GM21529 (cell line): ENCODE measurements around the gene WNT4.

ENCODE experiments used
- ATAC-seq: cut with Tn5 transposase; IDR thresholded peaks from one replicate; pipeline ENCODE4 v1.9.1; 2021; ENCODE audit not compliant: unreplicated experiment

The WNT4 gene

DNA sequence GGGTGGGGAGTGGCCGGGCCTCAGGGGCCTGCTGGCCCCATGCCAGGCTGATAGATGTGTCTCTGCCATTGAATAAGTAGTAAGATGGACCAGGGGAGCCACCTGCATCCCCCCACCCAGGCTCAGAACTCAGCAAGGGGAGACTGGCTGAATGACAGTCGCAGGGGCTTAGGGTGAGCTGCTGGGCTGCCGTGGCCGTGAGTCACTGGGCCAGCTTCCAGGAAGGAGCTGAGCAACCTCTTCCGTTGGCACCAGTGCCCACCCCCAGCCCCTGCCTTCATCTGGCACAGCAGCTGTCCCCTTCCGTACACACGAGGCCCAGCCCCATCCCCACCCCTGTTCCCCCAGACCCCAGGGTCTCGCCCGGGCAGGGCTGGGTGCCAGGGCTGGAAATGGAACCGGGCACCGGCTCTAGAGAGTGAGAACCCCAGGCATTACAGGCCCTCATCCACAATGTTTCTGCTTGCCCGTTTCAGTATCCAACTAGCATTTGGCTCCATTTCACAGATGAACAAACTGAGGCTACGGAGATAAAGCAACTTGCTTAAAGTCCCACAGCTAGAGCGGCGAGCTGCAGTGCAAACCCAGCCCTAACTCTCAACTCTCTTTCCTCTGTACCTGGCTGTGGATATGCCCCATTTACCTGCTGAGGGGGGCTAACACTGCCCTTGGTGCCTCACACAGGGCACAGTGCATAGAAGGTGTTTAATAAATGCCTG lies 10.2 kb downstream of the WNT4 start:
- no peak for ATAC-seq

DNA sequence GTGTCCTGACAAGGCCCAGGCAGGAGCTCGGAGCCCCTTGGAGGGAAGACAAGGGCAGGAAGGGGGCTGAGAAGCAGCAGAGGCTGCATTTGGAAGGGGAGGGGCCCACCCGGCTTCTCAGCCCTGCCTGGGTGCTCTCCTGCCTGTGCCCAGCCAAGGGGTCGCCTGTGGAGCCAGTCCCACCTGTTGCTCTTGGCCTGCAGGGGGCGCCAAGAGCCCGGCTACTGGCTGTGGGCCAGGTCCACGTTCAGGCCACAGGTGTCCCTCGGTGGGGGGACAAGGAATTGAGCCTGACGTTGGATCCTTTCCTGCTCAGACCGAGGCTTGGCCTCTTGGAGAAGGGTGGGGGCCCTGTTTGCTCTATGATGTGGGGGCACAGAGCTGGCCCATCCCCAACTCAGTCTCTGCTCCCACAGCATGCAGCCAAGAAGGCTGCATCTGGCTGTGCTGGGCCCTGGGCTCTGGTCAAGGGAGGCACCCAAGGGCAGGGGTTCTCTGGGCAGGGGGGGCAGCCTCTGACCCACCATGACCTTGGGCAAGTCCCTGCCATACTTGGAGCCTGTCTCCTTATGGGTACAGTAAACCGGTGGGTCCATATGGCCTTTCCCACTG lies 10.9 kb downstream of the WNT4 start:
- ATAC-seq, result no peak

DNA sequence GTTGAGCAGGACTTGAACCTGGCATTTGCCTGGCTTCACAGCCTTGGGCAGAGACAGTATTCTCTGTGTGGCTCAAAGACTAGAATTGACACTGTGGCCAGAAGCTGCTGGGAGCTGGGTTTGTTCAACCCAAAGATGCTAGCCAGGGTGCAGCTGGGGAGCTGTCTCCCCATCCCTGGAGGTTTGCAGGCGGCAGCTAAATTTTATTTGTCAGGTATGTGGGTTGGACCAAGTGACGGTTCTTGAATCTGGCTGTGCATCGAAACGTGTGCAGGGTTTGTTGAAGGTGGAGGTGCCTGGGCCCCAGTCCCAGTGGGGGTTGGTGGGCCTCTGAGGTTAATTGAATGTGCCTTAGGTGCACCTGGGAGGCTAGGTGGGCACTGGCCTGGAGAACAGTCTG lies 11.8 kb downstream of the WNT4 start:
- no peak for ATAC-seq

DNA sequence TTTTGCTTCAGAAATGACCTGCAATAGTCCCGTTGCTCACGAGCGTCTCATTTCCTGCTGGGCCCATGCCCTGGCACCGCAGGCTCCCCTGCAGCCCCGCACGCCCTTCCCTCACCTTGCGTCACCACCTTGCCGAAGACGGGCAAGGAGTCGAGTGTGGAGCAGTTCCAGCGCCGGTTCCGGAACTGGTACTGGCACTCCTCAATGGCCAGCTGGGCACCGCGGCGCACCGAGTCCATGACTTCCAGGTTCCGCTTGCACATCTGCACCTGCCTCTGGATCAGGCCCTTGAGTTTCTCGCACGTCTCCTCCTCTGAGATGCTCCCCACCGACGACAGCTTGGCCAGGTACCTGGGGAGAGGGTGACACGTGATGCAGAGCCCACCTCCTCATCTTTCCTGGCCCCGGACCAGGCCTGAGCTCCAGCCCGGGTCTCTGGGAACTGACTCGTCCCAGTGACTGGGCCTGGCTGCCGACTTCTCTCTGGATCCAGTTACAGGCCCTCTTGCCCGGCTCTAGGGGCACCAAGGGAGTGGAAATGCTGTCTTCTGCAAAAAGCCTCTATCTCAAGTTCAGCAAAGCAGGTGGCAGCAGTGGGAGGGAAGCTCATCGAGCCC lies 13.3 kb downstream of the WNT4 start:
- no peak for ATAC-seq

DNA sequence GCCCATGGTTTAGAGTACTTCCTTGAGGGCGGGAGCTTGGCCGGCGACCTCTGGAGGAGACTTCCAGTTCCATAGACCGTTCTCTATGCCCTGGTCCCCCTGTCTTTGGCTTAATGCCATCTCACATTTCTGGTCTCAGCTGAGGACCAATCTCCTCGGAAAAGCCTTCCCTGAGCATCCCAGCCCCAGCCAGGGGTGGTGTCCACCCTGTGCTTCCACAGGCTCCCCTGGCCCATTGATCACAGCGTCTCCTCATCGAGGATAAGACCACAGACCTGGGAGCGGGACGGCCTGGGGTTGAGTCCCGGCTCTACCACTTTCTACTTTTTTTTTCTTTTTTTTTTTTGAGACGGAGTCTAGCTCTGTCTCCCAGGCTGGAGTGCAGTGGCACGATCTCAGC lies 14.5 kb downstream of the WNT4 start:
- no peak for ATAC-seq

DNA sequence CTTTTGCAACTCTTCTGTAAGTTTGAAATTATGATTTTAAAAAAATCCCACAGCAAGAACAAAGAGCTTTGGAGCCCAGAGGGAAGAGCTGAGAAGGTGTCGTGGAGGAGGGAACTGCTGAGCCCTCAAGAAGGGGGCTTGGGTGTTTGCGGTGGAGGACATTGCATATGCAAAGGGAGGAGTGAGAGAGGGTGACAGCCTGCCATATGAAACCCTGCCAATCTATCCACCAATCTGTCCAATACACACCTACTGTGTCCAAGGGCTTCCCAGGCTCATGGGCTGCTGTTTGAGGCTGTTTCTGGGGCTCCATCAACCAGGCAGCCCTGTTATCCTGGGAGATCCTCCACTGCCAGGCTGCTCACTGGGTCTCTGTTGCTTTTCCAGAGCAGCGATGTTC lies 15.2 kb downstream of the WNT4 start:
- ATAC-seq, result no peak

DNA sequence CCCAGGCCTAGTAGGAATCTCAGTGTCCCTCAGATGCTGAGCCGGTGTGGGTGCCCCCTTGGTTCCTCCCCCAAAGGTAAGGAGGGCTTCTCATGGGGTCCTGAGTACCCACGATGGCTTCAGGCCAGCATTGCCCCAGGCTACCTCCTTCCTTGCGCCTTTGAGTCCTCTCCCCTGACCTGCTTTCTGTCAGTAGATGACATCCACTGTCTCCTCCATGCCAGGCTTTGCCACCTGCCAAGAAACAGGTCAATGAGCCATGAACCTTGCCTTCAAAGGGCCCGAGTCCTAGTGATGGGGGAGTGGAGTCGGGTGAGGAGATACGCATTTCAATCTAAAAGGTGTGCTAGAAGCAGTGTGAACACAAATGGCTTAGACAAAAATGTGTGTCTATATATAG lies 15.6 kb downstream of the WNT4 start:
- ATAC-seq, result no peak

DNA sequence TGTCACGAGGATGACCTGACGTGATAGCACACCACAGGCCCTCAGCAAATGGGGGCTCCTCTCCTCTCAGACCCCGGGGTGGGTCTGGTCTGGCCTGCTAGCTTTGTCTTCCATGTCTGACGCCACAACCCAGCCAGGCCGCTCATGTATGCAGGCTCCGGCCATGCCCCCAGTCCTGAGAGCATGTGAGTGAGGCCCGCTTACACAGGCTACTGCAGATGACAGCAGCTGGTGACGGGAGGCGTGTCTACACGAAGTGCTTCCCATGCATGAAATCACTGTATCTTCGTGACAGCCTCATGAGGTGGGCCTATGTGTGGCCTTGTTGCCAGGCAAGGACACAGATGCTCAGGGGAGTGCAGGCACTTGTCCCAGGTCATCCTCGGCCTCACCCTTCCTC lies 16.4 kb downstream of the WNT4 start:
- no peak for ATAC-seq

DNA sequence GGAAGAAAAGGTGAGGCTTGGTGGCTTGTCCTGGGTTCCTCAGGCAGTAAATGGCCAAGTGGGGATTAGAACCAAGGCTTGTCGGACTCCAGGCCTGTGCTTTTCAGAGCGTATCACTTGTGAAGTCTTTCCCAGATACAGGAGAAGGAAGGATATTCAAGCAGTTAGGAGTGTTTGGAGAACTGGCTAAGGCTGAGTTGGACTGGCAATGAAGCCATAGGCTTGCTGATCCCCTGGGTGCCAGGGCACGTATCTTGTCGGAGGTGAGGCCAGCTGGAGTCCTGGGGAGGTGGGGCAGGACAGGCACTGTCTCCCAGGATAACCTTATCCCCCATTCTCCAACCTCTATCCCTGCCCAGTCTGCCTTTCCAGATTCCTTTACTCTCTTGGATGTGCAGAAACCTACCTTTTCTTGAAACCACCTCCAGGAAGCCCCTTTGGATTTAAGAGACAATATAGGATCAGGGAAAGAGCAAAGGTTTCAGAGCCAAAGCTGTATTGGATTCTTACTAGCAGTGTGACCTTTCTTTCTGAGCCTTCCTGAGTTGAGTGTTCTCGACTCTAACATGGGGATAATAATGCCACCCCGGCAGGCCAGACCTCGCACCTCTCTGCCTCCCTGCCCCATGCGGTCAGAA lies 18.2 kb downstream of the WNT4 start:
- ATAC-seq, result no peak

DNA sequence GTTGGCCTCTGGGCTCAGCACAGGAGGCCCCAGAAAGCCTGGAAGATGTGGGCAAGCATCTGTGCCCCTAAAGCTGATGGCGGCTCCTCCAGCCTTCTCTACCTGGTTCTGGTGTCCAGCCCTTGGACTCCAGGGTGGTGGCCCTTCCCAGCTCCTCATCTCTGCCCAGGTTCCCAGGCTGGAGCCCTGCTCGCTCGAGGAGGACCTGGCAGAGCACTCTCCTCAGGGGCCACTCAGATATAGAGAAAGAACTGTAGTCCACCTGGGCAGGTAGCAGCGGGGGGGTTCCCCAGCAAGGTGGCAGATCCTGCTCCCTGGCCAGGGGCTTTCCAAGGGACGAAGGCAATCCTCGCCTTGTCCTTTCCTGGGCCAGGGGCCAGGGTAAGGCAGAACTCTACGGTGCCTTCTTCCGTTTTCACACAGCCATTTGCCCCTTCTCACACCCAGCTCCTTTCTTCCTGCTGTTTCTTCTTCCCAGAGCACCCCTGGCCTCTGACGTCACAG lies 18.9 kb downstream of the WNT4 start:
- no peak for ATAC-seq

DNA sequence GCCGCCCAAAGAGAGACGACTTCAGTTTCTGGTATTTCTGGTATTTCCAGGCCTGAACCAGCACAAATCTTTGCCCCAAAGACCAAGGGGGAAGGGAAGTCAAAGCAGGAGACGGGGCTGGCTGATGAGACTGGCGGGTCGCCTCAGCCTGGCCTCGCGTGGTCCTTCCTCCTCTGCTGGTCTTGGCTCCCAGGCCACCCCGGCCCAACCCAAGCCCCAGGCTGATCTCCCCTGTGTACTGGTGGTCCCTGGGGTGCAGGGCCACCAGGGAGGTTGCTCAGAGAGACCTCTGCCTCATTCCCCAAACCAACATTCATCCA lies 19.9 kb downstream of the WNT4 start:
- no peak for ATAC-seq

DNA sequence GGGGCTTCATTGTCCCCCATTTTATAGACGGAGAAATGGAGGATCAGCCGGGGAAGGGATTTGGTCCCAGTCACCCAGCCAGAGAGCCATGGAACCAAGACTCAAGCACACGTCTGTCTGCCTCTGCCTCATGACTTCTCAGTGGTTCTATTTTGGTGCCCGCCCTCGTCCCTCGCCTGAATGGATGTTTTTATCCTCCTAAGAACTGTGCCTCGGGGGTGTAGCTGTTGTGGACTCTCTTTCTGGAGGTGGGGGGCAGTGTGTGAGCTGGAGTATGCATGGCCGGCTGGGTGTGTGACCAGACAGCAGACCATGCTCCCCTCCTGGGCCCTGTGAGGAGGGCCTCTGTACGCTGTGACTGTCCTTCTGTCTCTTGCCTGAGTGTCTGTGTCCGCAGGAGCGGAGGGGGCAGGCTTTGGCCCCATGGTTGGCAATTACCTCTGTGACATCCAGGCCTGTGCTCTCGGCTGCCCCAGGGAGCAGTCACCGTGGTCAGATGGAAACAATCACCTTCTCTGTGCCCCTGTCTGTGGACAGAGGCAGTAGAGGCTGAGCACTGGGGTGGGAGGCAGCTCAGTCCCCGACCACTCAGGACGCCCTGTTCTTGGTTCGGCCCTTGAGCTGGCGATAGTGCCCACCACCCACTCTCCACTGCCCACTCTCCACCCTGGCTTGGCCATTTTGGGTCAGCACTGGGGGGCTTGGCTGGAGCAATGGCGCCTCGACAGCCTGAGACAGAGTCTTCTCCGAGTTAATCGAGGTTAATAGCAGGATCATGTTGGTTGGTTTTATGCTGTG lies 20.4 kb downstream of the WNT4 start:
- ATAC-seq, result no peak

DNA sequence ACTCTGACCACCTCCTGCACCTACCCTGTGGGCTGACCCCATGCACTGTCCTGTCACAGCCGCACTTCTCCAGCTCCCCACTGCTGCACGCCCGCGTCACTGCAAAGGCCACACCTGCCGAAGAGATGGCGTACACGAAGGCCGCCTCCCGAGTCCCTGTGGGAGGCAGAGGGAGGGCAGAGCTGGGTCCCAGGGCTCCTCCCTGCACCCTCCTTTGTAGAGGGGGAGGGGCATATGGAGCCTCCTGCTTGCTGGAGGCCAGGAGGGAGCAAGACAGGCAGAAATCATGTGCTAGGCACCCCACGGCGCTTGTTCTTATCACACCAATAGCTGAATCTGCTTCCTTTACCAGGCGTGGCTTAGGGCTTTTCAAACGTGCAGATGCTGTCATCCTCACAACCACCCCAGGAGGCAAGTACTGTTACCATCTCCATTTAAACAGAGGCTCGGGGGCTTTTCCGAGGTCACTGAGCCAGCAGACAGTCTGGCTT lies 21.4 kb downstream of the WNT4 start:
- no peak for ATAC-seq

DNA sequence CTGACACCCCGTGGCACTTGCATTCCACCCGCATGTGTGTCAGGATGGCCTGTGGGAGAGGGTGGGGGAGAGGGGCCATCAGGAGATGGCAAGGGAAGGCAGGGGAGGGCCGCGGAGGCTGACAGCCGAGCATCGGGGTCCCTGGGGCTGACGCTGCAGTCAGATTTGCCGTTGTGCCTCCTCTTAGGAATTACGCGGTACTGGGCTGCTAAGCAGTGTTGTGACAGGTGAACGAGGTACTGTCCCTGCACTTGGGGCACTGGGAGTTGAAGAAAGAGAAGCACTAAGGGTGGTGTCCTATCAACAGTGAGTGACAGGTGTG lies 22.5 kb downstream of the WNT4 start:
- no peak for ATAC-seq

DNA sequence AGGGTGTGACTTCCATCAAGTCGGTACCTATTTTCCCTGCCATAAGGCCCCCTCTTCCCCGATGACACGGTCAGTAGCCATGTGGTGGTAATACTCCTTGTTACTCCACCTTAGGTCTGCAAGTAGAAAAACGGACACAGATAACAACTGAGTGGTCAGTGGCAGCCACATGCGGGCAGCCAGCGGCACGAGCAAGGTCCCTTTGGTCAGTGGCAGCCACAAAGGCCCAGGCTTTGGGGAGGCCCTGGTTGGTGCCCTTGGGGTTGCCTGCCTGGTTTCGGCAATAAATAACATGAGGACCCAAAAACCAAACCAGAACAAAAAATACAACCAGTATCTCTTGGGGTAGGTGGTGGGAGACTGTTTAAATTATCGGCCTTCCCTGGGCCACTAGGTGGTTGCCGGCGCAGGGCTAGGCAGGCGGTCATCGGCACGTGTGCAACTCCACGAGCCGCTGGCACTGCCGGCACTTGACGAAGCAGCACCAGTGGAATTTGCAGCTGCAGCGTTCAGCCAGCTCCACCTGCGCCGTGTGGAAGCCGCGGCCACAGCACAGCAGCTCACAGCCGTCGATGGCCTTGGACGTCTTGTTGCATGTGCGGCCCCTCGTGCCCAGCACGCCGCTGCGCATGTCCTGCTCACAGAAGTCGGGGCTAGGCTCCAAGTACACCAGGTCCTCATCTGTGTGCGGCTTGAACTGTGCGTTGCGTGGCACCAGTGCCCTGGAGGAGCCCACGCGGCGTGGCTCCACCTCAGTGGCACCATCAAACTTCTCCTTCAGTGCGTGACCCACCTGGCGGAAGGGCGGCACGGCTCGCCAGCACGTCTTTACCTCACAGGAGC lies 23.1 kb downstream of the WNT4 start:
- ATAC-seq, result no peak

DNA sequence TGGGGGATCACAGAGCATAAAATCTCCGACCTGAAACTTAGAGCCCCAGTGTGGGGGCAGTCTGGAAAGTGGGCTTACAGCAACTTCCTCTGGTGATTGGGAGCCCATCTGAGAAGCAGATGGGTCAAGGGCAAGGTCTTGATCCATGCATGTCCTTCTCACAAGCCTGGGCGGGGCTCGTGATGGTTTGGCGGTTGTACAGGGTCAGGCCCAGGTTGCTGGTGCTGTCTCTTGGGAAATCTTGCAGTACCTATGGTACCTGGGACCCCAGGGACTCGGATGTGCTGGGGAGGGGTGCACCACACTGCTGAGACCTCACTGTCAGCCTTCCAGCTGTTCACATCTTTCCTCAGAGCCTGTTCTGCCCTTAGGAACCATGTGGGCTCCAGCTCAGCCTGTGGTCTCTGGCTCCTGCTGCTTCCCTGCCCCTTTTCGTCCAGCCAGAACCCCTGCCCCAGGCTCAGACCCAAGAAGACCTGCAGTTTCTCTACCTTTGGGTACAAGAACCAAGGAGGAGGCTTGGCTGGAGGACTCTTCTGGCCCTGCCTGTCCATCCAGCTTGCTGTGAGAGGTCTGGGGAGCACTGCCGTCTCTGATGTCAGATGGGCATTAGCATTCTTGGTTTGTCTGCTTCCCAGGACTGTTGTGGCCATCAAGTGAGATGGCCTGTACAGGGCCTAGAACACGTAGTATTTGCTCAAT lies 24.5 kb downstream of the WNT4 start:
- no peak for ATAC-seq

DNA sequence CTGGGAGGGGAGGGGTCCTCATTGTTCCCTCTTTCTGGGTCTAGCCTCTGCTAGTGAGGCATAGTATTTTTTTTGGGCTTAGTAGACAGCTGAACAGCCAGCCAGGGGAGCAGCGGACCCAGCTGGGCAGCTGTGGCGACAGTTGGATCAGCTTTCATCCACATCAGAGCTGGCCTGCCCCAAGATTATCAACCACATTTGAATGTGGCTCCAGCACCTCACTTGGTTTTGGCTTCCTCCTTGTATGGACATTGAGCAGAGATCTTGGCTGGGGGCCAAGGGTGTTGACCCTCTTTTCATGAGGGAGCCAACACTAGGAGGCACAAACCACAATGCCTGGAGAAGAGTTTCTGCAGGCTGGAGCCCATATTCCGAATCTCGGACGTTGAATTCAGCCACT lies 25.0 kb downstream of the WNT4 start:
- no peak for ATAC-seq

DNA sequence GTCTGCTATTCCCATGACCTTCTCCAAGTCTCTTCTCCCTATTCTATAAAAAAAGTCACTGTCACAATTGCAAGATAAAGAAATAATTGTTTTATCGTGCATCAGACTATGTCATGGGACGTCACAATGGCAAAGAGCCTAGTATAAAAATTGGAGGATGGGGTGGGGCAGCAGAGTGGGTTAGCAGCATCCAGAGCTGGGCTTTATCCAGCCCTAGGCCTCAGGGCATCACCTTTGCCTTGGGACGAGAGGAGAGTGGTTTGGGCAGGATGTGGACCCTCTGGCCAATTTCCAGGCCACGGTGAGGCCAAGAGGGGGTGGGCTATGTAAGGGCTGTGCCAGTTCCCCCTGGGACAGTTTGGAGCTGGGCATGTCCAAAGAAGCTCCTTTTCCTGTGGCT lies 25.7 kb downstream of the WNT4 start:
- ATAC-seq, result no peak

DNA sequence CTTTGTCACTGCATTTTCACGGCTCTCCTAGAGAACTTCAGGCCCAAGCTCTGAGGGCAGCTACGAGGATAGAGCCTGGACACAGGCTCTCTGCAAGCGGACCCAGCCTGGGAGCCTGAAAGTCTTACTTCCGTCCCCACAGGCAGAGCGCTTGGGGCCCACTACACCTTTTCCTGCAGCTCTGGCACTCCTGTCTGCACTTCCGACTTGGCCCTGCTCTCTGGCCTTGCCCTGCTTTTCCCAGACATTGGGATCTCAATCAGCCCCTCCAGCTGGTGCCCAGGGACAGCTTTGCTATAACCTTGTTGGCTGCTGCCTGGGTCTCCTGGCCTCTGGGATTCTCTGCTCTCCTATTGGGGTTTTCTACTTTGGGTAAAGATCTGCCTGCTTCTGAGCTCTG lies 27.6 kb downstream of the WNT4 start:
- no peak for ATAC-seq
